Measurements from ENCODE around the gene KCNJ10. TPM values are rescaled to one million over a fixed set of nuclear protein-coding genes. Genes with fewer than 3 reads are reported as not detected.

Gene KCNJ10
- total and polyA plus RNA-seq, 2 experiments from 2014 or later: not detected

- TF ChIP-seq CTCF (IDR thresholded peaks at IDR 0.05; ENCODE audit: poor library complexity) (peak; percentile 44), EZH2phosphoT487 (IDR thresholded peaks at IDR 0.05; ENCODE audit: low read depth, severe bottlenecking, unreplicated experiment) (no peak)
- Histone ChIP-seq H3K27ac (no peak overlapping the region), H3K4me2 (no peak overlapping the region), H3K36me3 (replicated peaks; ENCODE audit: insufficient read depth, low read depth) (no peaks in the 10 kb centered on the region), H3K9me2 (replicated peaks; ENCODE audit: insufficient read depth) (no peaks in the 10 kb centered on the region), H4K20me1 (ENCODE audit: insufficient read depth, poor library complexity, severe bottlenecking) (no peaks in the 10 kb centered on the region), H3K9me3 (ENCODE audit: low read depth) (no peaks in the 10 kb centered on the region), H3K79me2 (no peaks in the 10 kb centered on the region), H3K4me1 (ENCODE audit: insufficient read depth) (peaks cover 10% of the 10 kb centered on the region), H3K4me3 (no peak overlapping the region), H2AFZ (no peak overlapping the region), H3K27me3 (no peaks in the 10 kb centered on the region)
- WGBS (ENCODE audit: low lambda C conversion rate, missing lambda C conversion rate): 25% methylated on average over 4 of the region's 6 CpGs
- DNase-seq (ENCODE audit: low spot score): peak; percentile 65
These were observed 39.1 kb upstream of the KCNJ10 start for GRCh38 chr1:160108888-160109662.

- Histone ChIP-seq H3K9me2 (replicated peaks; ENCODE audit: insufficient read depth) (no peaks in the 10 kb centered on the region), H3K27me3 (no peaks in the 10 kb centered on the region), H3K9me3 (ENCODE audit: low read depth) (no peaks in the 10 kb centered on the region), H3K36me3 (replicated peaks; ENCODE audit: insufficient read depth, low read depth) (no peaks in the 10 kb centered on the region), H3K79me2 (no peaks in the 10 kb centered on the region), H3K4me3 (no peak overlapping the region), H3K4me2 (no peak overlapping the region), H4K20me1 (ENCODE audit: insufficient read depth, poor library complexity, severe bottlenecking) (no peaks in the 10 kb centered on the region), H2AFZ (no peak overlapping the region), H3K27ac (no peak overlapping the region), H3K4me1 (ENCODE audit: insufficient read depth) (peaks cover 8% of the 10 kb centered on the region)
- no peak for DNase-seq (ENCODE audit: low spot score)
- TF ChIP-seq EZH2phosphoT487 (IDR thresholded peaks at IDR 0.05; ENCODE audit: low read depth, severe bottlenecking, unreplicated experiment): no peak
- TF ChIP-seq CTCF (IDR thresholded peaks at IDR 0.05; ENCODE audit: poor library complexity): no peak
- no peak for TF ChIP-seq EZH2 (IDR thresholded peaks at IDR 0.05; ENCODE audit: borderline replicate concordance)
- WGBS (ENCODE audit: low lambda C conversion rate, missing lambda C conversion rate): 91% methylated on average over 1 of the region's 1 CpG
These were observed 37.6 kb upstream of the KCNJ10 start for GRCh38 chr1:160107512-160107911.

- H3K36me3 ChIP-seq (replicated peaks; ENCODE audit: insufficient read depth, low read depth): no peaks in the 10 kb centered on the region
- no peaks in the 10 kb centered on the region for H3K9me2 ChIP-seq (replicated peaks; ENCODE audit: insufficient read depth)
- no peaks in the 10 kb centered on the region for H3K79me2 ChIP-seq
- TF ChIP-seq CTCF (IDR thresholded peaks at IDR 0.05; ENCODE audit: poor library complexity): no peak
- no peak for TF ChIP-seq EZH2phosphoT487 (IDR thresholded peaks at IDR 0.05; ENCODE audit: low read depth, severe bottlenecking, unreplicated experiment)
- TF ChIP-seq EZH2 (IDR thresholded peaks at IDR 0.05; ENCODE audit: borderline replicate concordance): no peak
- H3K27ac ChIP-seq: no peak overlapping the region
- no peak overlapping the region for H3K4me2 ChIP-seq
- no peak overlapping the region for H2AFZ ChIP-seq
- DNase-seq (ENCODE audit: low spot score): no peak
- peaks cover 23% of the 10 kb centered on the region for H3K4me1 ChIP-seq (ENCODE audit: insufficient read depth)
- H4K20me1 ChIP-seq (ENCODE audit: insufficient read depth, poor library complexity, severe bottlenecking): no peaks in the 10 kb centered on the region
- 89% methylated on average over 5 of the region's 5 CpGs for WGBS (ENCODE audit: low lambda C conversion rate, missing lambda C conversion rate)
- no peaks in the 10 kb centered on the region for H3K27me3 ChIP-seq
- no peak overlapping the region for H3K4me3 ChIP-seq
- H3K9me3 ChIP-seq (ENCODE audit: low read depth): no peaks in the 10 kb centered on the region
These were observed 35.2 kb upstream of the KCNJ10 start for GRCh38 chr1:160105155-160105554.
